Endodermal cell (in vitro differentiated cells): ENCODE results near the gene CD22. TPM values are rescaled to one million over a fixed set of nuclear protein-coding genes. Genes with fewer than 3 reads are reported as not detected.

Source experiments
- DNase-seq: peaks from one replicate; pipeline ENCODE4 v3.0.0-alpha.2; 2017
- H3K27ac ChIP-seq: 2 replicates; pipeline ENCODE4 v1.5.1; 2013; ENCODE audit warnings: mild to moderate bottlenecking, low read depth, low read length, moderate library complexity
- H3K27me3 ChIP-seq: 2 replicates; pipeline ENCODE4 v1.6.1; 2013; ENCODE audit warnings: mild to moderate bottlenecking, low read length, moderate library complexity; ENCODE audit not compliant: insufficient read depth, control insufficient read depth, poor library complexity, severe bottlenecking
- H3K36me3 ChIP-seq: 2 replicates; pipeline ENCODE4 v1.7.0; 2013; ENCODE audit warnings: mild to moderate bottlenecking, low read length, moderate library complexity; ENCODE audit not compliant: control insufficient read depth, insufficient read depth
- H3K4me1 ChIP-seq: one replicate; pipeline ENCODE4 v1.7.0; 2013; ENCODE audit warnings: low read length; ENCODE audit not compliant: control insufficient read depth, insufficient read depth
- H3K4me3 ChIP-seq: 2 replicates; pipeline ENCODE4 v1.5.1; 2013; ENCODE audit warnings: mild to moderate bottlenecking, low read length, moderate library complexity
- H3K9ac ChIP-seq: 2 replicates; pipeline ENCODE4 v1.6.1; 2013; ENCODE audit warnings: mild to moderate bottlenecking, low read length, moderate library complexity; ENCODE audit not compliant: poor library complexity, severe bottlenecking; ENCODE audit errors: extremely low read depth
- H3K9me3 ChIP-seq: 2 replicates; pipeline ENCODE4 v1.6.1; 2013; ENCODE audit warnings: mild to moderate bottlenecking, low read length, moderate library complexity; ENCODE audit not compliant: control insufficient read depth
- H3K27ac Mint-ChIP-seq: 2 replicates; pipeline ENCODE4 v1.8.0; 2020; ENCODE audit warnings: mixed read lengths
- H3K27me3 Mint-ChIP-seq: 2 replicates; pipeline ENCODE4 v1.8.0; 2021; ENCODE audit warnings: mild to moderate bottlenecking, mixed read lengths; ENCODE audit not compliant: insufficient read depth
- H3K36me3 Mint-ChIP-seq: 2 replicates; pipeline ENCODE4 v1.8.0; 2020; ENCODE audit warnings: low read depth, mixed read lengths
- H3K4me1 Mint-ChIP-seq: 2 replicates; pipeline ENCODE4 v1.8.0; 2020; ENCODE audit warnings: mixed read lengths
- H3K4me3 Mint-ChIP-seq: 2 replicates; pipeline ENCODE4 v1.8.0; 2020; ENCODE audit warnings: mild to moderate bottlenecking, moderate library complexity, mixed read lengths
- H3K9me3 Mint-ChIP-seq: 2 replicates; pipeline ENCODE4 v1.8.0; 2020; ENCODE audit warnings: mild to moderate bottlenecking, mixed read lengths
- CTCF ChIP-seq: fragments of 200-600 bp; sonication (generic); conservative IDR thresholded peaks from 2 replicates; pipeline ENCODE4 v1.5.0; 2021; ENCODE audit warnings: antibody characterized with exemption, mild to moderate bottlenecking
- WGBS, 2 experiments: methylation state at CpG; one replicate each; pipeline versions ENCODE4 v1.1.5 to v1.1.7; 2013; ENCODE audit warnings: missing lambda C conversion rate in 2 of 2, mixed read lengths in 1 of 2; ENCODE audit not compliant: insufficient coverage in 1 of 2, insufficient read length in 1 of 2; 5-methylcytosine and 5-hydroxymethylcytosine counted together
- microRNA-seq: library from miRNA; unstranded; fragments of <30 nt; microRNA quantifications from one replicate; pipeline ENCODE4 v1.2.0, GENCODE V29; 2020; ENCODE audit warnings: borderline microRNAs expressed
- total RNA-seq, 2 donors: library from RNA; stranded (reverse); fragmentation: NEBNext Ultra II Directional in 1 of 2; extraction: Animal tissue kit (Norgen Biotek cat#: 25700) in 1 of 2; gene quantifications; 2 replicates in 1 of 2; 3 replicates in 1 of 2; pipeline ENCODE4 v1.2.1, GENCODE V29; 2021

Gene CD22
- total RNA-seq, 2 donors from 2014 or later = not detected

- Mint-ChIP-seq H3K4me1 (no peaks in the 10 kb centered on the region), H3K27me3 (no peaks in the 10 kb centered on the region), H3K4me3 (no peak overlapping the region), H3K27ac (no peak overlapping the region), H3K36me3 (no peaks in the 10 kb centered on the region), H3K9me3 (peaks cover 1% of the 10 kb centered on the region)
- Histone ChIP-seq H3K27me3 (no peaks in the 10 kb centered on the region), H3K27ac (no peak overlapping the region), H3K36me3 (no peaks in the 10 kb centered on the region), H3K9ac (no peak overlapping the region), H3K4me3 (no peak overlapping the region), H3K9me3 (no peaks in the 10 kb centered on the region), H3K4me1 (peaks cover 2% of the 10 kb centered on the region)
- peak; percentile 30 for DNase-seq
- 93 to 96% methylated on average over 10 to 14 of the region's 14 CpGs for WGBS, 2 experiments
- no peak for TF ChIP-seq CTCF
Measured at GRCh38 chr19:35396240-35396885, 67.4 kb downstream of the CD22 start.

Small RNA genes lying within 50 kb of the gene (microRNA-seq; reads per million reads assigned to microRNA genes)
- not detected for gene MIR5196

Other genes starting within 250 kb of the CD22 start
- gene FXYD3, start 213.4 kb upstream of the CD22 start, total RNA-seq = not detected
- gene LGI4, start 194.1 kb upstream of the CD22 start, total RNA-seq = under 1 TPM; 0.27 to 0.37 TPM
- gene FXYD1, start 190.4 kb upstream of the CD22 start, total RNA-seq = under 1 TPM in 1 of 2 donors, not detected in 1; 0.75 TPM
- 1 to 10 TPM in 1 of 2 donors, not detected in 1; 1.1 TPM for gene FXYD7, start 185.9 kb upstream of the CD22 start, total RNA-seq
- 10 to 100 TPM; 24.0 to 29.6 TPM for gene FXYD5, start 174.5 kb upstream of the CD22 start, total RNA-seq
- not detected for gene FAM187B, start 100.4 kb upstream of the CD22 start, total RNA-seq
- 100 to 1,000 TPM; 112 to 170 TPM for gene LSR, start 80.2 kb upstream of the CD22 start, total RNA-seq
- gene USF2, start 60.2 kb upstream of the CD22 start, total RNA-seq = 100 to 1,000 TPM; 111 to 121 TPM
- 1 to 10 TPM in 1 of 2 donors, under 1 TPM in 1; 0.35 to 1.3 TPM for gene HAMP, start 46.7 kb upstream of the CD22 start, total RNA-seq
- gene MAG, start 37.0 kb upstream of the CD22 start, total RNA-seq = not detected
- gene FFAR1, start 18.7 kb downstream of the CD22 start, total RNA-seq = not detected
- not detected for gene FFAR3, start 29.3 kb downstream of the CD22 start, total RNA-seq
- gene GPR42, start 41.9 kb downstream of the CD22 start, total RNA-seq = not detected
- gene FFAR2, start 119.1 kb downstream of the CD22 start, total RNA-seq = not detected
- gene KRTDAP, start 161.3 kb downstream of the CD22 start, total RNA-seq = 1 to 10 TPM; 3.4 to 4.2 TPM
- gene DMKN, start 184.5 kb downstream of the CD22 start, total RNA-seq = 100 to 1,000 TPM; 430 to 451 TPM
- not detected for gene SBSN, start 199.1 kb downstream of the CD22 start, total RNA-seq
- gene GAPDHS, start 204.3 kb downstream of the CD22 start, total RNA-seq = not detected
- 100 to 1,000 TPM; 109 to 119 TPM for gene TMEM147, start 216.4 kb downstream of the CD22 start, total RNA-seq
- gene ATP4A, start 234.5 kb downstream of the CD22 start, total RNA-seq = under 1 TPM in 1 of 2 donors, not detected in 1; 0.18 TPM